Measurements from ENCODE around the gene ATAD3B.

DNA sequence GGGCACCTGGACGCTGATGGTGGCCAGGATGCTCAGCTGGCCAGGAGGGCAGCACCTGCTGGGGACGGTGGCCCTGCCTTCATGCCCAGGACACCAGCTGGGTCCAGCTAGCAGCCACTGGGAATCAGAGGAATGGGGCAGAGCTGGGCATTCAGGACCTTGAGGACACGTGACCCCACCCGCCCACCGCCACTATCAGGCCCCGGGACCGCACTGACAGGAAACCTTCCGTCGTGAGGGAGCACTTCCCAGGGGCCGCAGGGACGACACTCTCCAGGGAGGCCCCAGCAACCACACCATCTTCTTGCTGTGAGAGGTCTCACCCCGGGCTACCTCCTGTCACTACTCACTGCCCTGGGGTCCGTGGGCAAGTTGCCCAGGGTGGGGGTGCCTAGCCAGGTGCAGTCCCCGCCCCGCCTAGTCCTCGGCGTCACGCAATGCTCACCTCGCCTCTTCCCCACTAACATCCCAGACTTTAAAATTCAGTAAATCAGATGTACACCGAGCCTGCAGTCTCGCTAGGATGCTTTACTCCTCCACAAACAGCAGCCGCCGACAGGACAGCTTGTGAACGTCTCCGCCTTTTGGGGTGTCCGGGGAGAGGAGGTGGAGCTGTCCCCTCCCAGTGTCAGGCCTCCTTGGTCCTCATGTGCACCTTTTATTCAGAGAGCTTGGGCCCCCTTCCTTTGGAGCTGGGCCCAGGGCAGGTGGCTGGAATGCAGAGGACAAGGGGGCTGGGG lies 31.1 kb upstream of the ATAD3B start:
- no peak for TF ChIP-seq POLR2A (IDR thresholded peaks at IDR 0.05)
- TF ChIP-seq, protein P1, sequence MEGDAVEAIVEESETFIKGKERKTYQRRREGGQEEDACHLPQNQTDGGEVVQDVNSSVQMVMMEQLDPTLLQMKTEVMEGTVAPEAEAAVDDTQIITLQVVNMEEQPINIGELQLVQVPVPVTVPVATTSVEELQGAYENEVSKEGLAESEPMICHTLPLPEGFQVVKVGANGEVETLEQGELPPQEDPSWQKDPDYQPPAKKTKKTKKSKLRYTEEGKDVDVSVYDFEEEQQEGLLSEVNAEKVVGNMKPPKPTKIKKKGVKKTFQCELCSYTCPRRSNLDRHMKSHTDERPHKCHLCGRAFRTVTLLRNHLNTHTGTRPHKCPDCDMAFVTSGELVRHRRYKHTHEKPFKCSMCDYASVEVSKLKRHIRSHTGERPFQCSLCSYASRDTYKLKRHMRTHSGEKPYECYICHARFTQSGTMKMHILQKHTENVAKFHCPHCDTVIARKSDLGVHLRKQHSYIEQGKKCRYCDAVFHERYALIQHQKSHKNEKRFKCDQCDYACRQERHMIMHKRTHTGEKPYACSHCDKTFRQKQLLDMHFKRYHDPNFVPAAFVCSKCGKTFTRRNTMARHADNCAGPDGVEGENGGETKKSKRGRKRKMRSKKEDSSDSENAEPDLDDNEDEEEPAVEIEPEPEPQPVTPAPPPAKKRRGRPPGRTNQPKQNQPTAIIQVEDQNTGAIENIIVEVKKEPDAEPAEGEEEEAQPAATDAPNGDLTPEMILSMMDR (IDR thresholded peaks at IDR 0.05), result no peak
